ENCODE results near the gene PTCHD1. TPM values are rescaled to one million over a fixed set of nuclear protein-coding genes. Genes with fewer than 3 reads are reported as not detected.

PTCHD1 gene
- total RNA-seq, 1 donor from 2014 or later: 0.43 TPM

GRCh38 chrX:23338334-23338733 is 3.7 kb downstream of the PTCHD1 start:
- Mint-ChIP-seq H3K36me3 (ENCODE audit: insufficient read depth) (no peaks in the 10 kb centered on the region), H3K4me3 (ENCODE audit: low read depth) (no peak overlapping the region), H3K27ac (no peak overlapping the region), H3K9me3 (ENCODE audit: low read depth) (no peaks in the 10 kb centered on the region), H3K4me1 (ENCODE audit: low read depth) (peaks cover 8% of the 10 kb centered on the region), H3K27me3 (peaks cover 67% of the 10 kb centered on the region)
- TF ChIP-seq CTCF (IDR thresholded peaks at IDR 0.05; ENCODE audit: unreplicated experiment): no peak
- DNase-seq (ENCODE audit: low spot score, unreplicated experiment): no peak

GRCh38 chrX:23341452-23341851 is 6.8 kb downstream of the PTCHD1 start:
- Mint-ChIP-seq H3K27me3 (peaks cover 64% of the 10 kb centered on the region), H3K4me3 (ENCODE audit: low read depth) (no peak overlapping the region), H3K36me3 (ENCODE audit: insufficient read depth) (no peaks in the 10 kb centered on the region), H3K4me1 (ENCODE audit: low read depth) (peaks cover 1% of the 10 kb centered on the region), H3K27ac (no peak overlapping the region), H3K9me3 (ENCODE audit: low read depth) (no peaks in the 10 kb centered on the region)
- DNase-seq (ENCODE audit: low spot score, unreplicated experiment): no peak
- TF ChIP-seq CTCF (IDR thresholded peaks at IDR 0.05; ENCODE audit: unreplicated experiment): peak; percentile 19

GRCh38 chrX:23344238-23344903 is 9.7 kb downstream of the PTCHD1 start:
- Mint-ChIP-seq H3K27ac (no peak overlapping the region), H3K4me3 (ENCODE audit: low read depth) (no peak overlapping the region), H3K27me3 (peaks cover 40% of the 10 kb centered on the region), H3K36me3 (ENCODE audit: insufficient read depth) (no peaks in the 10 kb centered on the region), H3K9me3 (ENCODE audit: low read depth) (no peaks in the 10 kb centered on the region), H3K4me1 (ENCODE audit: low read depth) (peaks cover 1% of the 10 kb centered on the region)
- no peak for DNase-seq (ENCODE audit: low spot score, unreplicated experiment)
- no peak for TF ChIP-seq CTCF (IDR thresholded peaks at IDR 0.05; ENCODE audit: unreplicated experiment)

GRCh38 chrX:23344904-23345271 is 10.2 kb downstream of the PTCHD1 start:
- no peak for TF ChIP-seq CTCF (IDR thresholded peaks at IDR 0.05; ENCODE audit: unreplicated experiment)
- H3K27me3 Mint-ChIP-seq: peaks cover 37% of the 10 kb centered on the region
- H3K27ac Mint-ChIP-seq: no peak overlapping the region
- no peaks in the 10 kb centered on the region for H3K9me3 Mint-ChIP-seq (ENCODE audit: low read depth)
- no peaks in the 10 kb centered on the region for H3K36me3 Mint-ChIP-seq (ENCODE audit: insufficient read depth)
- DNase-seq (ENCODE audit: low spot score, unreplicated experiment): no peak
- no peak overlapping the region for H3K4me3 Mint-ChIP-seq (ENCODE audit: low read depth)
- H3K4me1 Mint-ChIP-seq (ENCODE audit: low read depth): peaks cover 1% of the 10 kb centered on the region

GRCh38 chrX:23356189-23356588 is 21.5 kb downstream of the PTCHD1 start:
- Mint-ChIP-seq H3K4me3 (ENCODE audit: low read depth) (no peak overlapping the region), H3K27ac (no peak overlapping the region), H3K9me3 (ENCODE audit: low read depth) (peaks cover 4% of the 10 kb centered on the region), H3K36me3 (ENCODE audit: insufficient read depth) (no peaks in the 10 kb centered on the region), H3K27me3 (no peaks in the 10 kb centered on the region), H3K4me1 (ENCODE audit: low read depth) (no peaks in the 10 kb centered on the region)
- DNase-seq (ENCODE audit: low spot score, unreplicated experiment): no peak
- TF ChIP-seq CTCF (IDR thresholded peaks at IDR 0.05; ENCODE audit: unreplicated experiment): no peak
